ENCODE data around the gene PJVK. TPM values are rescaled to one million over a fixed set of nuclear protein-coding genes. Genes with fewer than 3 reads are reported as not detected.
"Not testable (repeated sequence)": the region's sequence is repeated elsewhere in the genome, so short reads cannot be mapped to it uniquely, and the experiment has no call there.

The PJVK gene
- total RNA-seq, 6 experiments from 2014 or later, result 0.80 to 2.8 (median 1.6) TPM

DNA sequence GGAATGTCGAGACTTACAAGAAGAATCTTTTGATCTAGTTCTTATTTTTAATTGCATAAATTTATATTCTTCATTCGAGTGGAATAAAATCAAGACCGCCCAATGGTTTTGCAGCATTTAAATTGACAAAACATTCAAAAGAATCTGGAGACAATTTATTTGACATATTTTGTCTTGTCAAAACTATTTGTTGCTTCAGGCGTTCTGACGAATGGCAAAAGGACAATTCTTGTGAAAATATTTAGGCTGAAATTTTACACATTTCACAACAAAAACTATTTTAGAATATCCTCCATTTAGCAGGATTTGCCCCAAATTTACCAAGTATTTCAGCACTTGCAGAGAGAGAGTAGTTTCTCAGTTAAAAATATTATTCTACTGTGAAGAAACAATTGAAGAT is 41.9 kb upstream of the PJVK start:
- WGBS (ENCODE audit: insufficient coverage, low coverage, low lambda C conversion rate, missing lambda C conversion rate), result 82% methylated on average over 5 of the region's 5 CpGs

DNA sequence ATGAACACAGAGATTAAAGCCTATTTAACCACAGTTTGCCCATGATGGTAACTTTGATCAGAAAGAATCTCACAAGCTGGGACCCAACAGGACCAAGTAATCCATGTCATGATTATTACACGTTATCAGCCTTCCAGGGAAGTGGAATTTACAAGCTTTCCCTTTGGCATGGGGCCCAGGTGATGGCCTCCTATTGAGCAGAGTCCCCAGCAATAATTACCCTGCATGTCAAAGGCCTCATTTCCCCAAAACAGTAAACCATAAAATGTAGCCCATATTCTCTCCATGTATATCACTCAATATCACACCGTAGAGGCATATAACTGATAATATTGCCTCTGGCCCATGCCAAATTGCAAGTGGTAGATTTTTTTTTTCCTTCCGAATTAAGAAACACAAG is 39.1 kb upstream of the PJVK start:
- Histone ChIP-seq H3K27me3 (no peaks in the 10 kb centered on the region), H3K4me1 (no peaks in the 10 kb centered on the region), H3K36me3 (no peaks in the 10 kb centered on the region), H3K27ac (no peak overlapping the region), H3K4me3 (no peak overlapping the region), H3K9me3 (no peaks in the 10 kb centered on the region)
- WGBS (ENCODE audit: insufficient coverage, low coverage, low lambda C conversion rate, missing lambda C conversion rate), result 88% methylated on average over 2 of the region's 3 CpGs
- DNase-seq, result no peak
- no peak for ATAC-seq
- TF ChIP-seq POLR2A (IDR thresholded peaks at IDR 0.05), result no peak
- TF ChIP-seq, protein P1, sequence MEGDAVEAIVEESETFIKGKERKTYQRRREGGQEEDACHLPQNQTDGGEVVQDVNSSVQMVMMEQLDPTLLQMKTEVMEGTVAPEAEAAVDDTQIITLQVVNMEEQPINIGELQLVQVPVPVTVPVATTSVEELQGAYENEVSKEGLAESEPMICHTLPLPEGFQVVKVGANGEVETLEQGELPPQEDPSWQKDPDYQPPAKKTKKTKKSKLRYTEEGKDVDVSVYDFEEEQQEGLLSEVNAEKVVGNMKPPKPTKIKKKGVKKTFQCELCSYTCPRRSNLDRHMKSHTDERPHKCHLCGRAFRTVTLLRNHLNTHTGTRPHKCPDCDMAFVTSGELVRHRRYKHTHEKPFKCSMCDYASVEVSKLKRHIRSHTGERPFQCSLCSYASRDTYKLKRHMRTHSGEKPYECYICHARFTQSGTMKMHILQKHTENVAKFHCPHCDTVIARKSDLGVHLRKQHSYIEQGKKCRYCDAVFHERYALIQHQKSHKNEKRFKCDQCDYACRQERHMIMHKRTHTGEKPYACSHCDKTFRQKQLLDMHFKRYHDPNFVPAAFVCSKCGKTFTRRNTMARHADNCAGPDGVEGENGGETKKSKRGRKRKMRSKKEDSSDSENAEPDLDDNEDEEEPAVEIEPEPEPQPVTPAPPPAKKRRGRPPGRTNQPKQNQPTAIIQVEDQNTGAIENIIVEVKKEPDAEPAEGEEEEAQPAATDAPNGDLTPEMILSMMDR (IDR thresholded peaks at IDR 0.05), result no peak
- intact Hi-C loops (cut with DNase I), result no loop called here

More for the DNA sequence above, 41.9 kb upstream of the PJVK start:
- H3K4me1 ChIP-seq, result no peaks in the 10 kb centered on the region
- no peak for TF ChIP-seq POLR2A (IDR thresholded peaks at IDR 0.05)
- TF ChIP-seq, protein P1 (IDR thresholded peaks at IDR 0.05), result no peak
- H3K27ac ChIP-seq, result no peak overlapping the region
- DNase-seq, result no peak
- H3K4me3 ChIP-seq, result no peak overlapping the region
- no peaks in the 10 kb centered on the region for H3K36me3 ChIP-seq
- H3K27me3 ChIP-seq, result no peaks in the 10 kb centered on the region
- H3K9me3 ChIP-seq, result no peaks in the 10 kb centered on the region
- ATAC-seq, result no peak
- intact Hi-C loops (cut with DNase I), result no loop called here

DNA sequence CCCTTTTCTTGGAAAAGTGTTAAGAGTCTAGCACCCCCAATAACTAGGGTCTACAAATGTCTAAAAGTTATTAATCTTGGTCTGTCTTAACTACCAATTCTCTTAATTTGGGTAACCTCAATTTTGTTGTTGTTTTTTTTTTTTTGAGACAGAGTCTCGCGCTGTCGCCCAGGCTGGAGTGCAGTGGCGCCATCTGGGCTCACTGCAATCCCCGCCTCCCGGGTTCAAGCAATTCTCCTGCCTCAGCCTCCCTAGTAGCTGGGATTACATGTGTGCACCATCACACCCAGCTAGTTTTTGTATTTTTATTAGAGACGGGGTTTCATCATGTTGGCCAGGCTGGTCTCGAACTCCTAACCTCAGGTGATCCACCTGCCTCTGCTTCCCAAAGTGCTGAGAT is 38.7 kb upstream of the PJVK start:
- H3K36me3 ChIP-seq; H3K27ac ChIP-seq; intact Hi-C loops (cut with DNase I); ATAC-seq; H3K4me1 ChIP-seq; DNase-seq; H3K27me3 ChIP-seq; H3K9me3 ChIP-seq; H3K4me3 ChIP-seq: not testable (repeated sequence)
- WGBS (ENCODE audit: insufficient coverage, low coverage, low lambda C conversion rate, missing lambda C conversion rate), result 97% methylated on average over 8 of the region's 8 CpGs

DNA sequence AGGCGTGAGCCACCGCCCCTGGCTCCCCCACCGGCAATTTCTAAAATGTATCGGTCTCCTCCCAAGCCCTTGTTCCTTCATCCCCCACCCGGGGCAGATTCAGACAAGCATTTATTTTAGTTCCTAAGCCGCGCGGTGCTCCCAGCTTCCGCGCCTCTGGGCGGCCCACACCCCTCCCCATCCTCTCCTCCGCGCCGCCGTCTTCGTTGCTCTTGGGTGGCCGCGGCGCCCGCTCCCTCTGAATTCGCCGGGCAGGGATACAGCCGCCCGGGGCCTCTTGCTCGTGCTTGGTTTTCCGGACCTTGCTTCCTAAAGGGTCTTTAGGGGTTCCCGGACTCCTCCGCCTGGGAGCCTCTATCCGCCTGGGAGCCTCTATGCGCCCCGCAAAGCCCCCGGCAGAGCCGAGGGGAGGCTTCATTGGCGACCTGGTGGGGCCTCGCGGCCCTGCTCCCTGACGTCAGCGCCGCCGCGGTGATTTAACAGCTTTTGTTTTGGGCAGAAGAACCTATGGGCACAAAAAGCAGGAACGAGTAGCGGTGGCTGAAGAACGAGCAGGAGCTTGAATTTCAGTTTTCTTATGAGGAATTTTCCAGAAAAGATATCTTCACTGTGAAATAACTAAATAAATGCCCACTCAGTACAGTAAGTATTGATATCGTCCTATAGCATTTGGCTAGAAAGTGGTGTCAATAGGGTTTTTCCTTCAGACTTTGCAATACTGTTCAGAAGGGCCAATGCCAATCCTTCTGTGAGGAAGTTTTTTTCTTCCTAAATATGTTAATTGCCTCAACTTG is 37.5 kb upstream of the PJVK start:
- peak; percentile 12 for TF ChIP-seq POLR2A (IDR thresholded peaks at IDR 0.05)
- TF ChIP-seq, protein P1 (IDR thresholded peaks at IDR 0.05), result peak in 1 of 4 donors; percentile 20
- no peaks in the 10 kb centered on the region for H3K36me3 ChIP-seq
- WGBS (ENCODE audit: insufficient coverage, low coverage, low lambda C conversion rate, missing lambda C conversion rate), result 2% methylated on average over 39 of the region's 45 CpGs
- H3K4me1 ChIP-seq, result no peaks in the 10 kb centered on the region
- peak overlapping the region; percentile 60 to 69 (median 60) for H3K4me3 ChIP-seq
- peak; percentile 75 to 79 (median 76) for ATAC-seq
- peak; percentile 70 to 81 (median 70) for DNase-seq
- no peaks in the 10 kb centered on the region for H3K9me3 ChIP-seq
- intact Hi-C loops (cut with DNase I), result no loop called here
- H3K27me3 ChIP-seq, result no peaks in the 10 kb centered on the region
- peak overlapping the region; percentile 72 to 86 (median 83) for H3K27ac ChIP-seq

Measured in right lobe of liver (tissue), 6 donors.